ENCODE results near the gene IL7R.

Gene IL7R

DNA sequence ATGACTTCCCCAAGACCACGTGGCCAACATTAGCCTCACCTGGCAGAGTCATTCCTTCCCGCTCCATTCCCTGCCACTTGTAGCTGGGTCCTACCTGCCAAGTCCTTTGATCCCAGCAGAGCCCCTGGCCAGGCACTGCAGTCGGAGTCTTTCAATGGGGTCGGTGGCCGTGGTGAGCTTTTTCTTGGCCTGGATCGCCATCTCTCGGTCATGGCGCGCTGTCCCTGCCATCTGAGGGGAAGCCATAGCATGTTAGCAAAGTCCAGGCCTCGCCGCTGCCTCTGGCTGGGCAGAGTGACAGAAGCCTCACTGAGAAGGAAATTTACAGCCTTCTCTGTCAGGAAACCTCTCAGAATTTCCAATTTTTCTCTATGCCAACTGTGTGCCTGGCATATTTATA lies 64.2 kb downstream of the IL7R start:
- DNase-seq, result no peak

DNA sequence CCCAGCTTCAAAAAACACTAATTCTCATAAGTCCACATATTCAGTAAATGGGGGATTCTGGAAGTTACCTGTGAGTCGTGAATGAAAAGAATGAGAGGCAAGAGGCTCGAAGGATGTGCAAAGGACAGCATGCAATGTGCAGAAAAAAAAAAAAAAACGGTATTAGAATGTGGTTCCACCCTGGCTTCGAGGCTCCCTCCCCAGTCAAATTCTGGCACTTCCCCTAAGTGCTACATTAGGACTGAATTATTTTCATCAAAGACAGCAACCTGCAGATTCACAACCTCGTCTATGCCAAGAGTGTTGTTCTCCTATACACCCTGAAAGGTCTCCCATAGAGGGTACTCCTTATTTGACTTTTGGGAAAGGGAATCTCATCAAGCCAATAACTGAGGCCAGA lies 65.2 kb downstream of the IL7R start:
- DNase-seq, result no peak

DNA sequence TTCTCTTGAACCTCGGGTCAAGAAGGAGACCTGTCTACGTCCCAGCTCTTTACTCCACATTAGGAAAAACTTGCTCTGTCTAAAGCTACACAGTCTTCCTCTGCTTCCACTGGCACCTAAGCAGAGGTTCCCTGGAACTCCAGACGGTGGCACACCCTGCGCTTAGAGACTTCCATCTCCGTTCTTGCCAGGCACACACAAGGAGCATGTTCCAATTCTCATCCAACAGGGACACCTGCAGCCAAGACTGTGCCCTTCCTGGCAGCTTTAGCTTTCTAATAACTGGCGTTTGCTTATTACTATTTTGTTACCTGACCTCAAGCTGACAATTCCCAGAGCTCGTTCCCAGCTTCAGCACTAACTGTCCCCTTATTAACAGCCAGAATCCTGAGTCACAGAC lies 65.8 kb downstream of the IL7R start:
- DNase-seq, result no peak

DNA sequence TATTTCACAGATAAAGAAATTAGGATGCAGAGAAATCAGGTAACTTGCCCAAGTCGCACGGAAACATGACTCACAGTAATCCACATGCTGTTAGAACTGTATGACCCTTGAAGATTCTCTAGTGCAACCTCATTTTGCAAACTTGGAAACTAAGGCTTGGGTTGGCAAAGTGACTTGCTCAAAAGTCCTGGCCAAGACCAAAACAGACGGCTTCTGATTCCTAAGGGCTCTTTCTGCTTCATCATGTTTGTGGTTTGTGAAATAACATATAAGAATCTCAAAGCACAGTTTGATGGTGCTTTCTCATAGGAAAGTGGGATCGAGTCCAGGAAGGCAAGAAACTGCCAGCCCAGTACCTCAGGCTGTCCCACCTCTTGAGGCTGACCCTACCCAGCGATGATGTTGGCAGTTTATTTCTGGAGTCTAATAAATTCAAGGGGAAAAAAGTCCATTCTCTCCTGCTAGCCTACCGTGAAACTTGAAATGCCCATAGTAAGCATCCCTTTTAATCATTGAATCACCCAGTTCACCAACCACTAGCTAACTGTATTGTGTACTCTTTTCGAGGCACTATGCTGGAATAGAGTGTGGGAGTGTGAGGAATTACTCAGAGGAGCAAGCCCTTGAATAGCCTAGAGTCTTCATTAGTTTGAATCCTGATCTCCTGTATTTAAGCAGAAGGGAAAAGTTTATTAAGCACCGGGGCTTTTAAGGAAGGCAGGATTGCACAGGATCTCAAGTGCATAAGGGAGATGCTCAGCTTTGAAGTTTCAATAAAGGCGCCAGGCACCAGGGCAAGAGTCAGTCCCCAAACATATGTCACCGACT lies 67.6 kb downstream of the IL7R start:
- no peak for DNase-seq

DNA sequence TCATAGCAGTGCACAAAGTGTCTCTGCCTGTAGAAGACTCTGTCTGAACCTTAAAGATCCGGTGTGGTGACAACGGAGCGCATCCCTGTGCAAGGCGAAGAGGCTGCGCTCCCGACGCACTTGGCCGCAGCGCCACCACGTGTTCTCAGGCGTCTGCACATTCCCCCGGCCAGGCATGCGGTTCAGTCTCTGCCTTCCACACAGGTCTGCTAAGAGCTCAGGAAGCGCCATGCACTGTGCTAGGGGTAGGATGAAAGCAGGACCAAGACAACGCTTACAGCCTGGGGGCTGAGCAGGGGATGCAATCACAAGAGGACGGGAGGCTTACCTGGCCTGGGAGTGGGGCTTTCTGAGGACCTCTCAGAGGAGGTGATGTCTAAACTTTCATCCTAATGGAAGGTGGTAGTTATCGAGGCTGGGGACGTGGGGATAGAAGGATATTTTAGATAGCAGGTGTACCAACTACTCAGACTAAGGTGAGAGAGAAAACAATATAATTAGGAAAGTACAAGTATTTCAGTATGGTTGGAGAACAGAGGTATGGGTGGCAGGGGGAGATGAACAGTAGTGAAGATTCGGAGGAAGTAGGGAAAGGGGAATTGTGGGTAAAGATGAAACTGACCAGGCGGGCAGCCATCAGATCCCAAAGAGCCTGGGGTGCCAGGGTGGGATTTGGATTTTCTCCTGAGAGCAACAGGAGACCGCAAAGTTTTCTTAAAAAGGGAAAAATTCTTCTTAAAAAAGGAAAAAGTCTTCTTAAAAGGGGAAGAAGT lies 68.4 kb downstream of the IL7R start:
- no peak for DNase-seq

DNA sequence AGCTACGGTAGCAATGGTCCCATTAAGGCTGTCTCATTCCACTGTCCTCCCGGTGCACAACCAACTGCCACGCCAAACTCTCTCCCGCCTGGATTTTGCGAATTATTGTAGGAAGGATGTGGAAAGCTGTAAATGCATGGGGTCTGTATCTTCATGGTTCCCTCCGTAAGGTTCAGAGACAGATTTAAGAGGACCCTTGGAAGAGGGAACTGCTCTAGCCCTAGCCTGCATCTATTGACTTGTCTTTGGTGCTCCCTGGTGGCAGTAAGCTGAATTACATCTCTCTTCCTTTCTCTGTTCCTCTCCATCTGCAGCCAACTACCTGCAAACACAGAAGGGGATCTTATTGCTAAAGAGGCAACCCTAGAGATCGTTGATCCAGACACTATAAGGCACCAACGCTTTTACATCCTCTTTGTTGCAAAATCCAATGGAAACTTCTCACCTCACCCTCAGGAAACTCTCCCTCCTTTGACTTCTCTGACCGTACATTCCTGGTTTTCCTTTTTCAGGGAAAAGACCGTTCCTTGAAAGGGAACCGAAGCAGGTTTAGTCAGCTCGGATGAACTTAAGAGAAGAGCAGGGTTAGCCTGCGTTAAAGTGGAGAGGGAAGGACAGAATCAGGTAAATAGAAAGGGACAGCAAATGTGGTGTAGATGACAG lies 69.8 kb downstream of the IL7R start:
- no peak for DNase-seq
